Measurements from ENCODE around the gene FBXL17. TPM values are rescaled to one million over a fixed set of nuclear protein-coding genes. Genes with fewer than 3 reads are reported as not detected.

FBXL17 gene
- total RNA-seq, 1 donor from 2014 or later: 26.9 TPM

DNA sequence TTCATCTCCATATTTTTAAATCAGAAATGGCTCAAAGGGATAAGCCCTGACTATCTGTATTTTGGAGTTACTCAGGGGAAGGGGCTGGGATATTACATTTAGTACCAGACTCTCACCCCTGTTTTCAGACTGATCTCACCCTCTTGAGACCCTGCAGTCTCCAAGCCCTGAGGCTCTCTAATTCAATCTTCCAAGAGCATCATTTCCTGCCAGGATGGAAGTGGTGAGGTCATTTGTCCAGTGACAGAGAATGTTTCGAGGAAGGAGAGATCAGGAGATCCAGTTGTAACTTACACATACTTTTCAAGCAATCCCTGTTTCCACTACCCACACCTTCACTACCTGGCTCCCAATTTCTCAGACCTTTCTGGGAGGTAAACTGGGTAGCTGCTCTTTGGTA, 415.7 kb downstream of the FBXL17 start:
- CTCF ChIA-PET: no interaction called here
- no peak for DNase-seq
- POLR2A ChIA-PET: no interaction called here
- Mint-ChIP-seq H3K27ac (no peak overlapping the region), H3K4me3 (no peak overlapping the region), H3K36me3 (ENCODE audit: low read depth) (no peaks in the 10 kb centered on the region), H3K9me3 (no peaks in the 10 kb centered on the region), H3K4me1 (no peaks in the 10 kb centered on the region), H3K27me3 (no peaks in the 10 kb centered on the region)
- ATAC-seq (ENCODE audit: low read depth): no peak
- TF ChIP-seq, protein P1, sequence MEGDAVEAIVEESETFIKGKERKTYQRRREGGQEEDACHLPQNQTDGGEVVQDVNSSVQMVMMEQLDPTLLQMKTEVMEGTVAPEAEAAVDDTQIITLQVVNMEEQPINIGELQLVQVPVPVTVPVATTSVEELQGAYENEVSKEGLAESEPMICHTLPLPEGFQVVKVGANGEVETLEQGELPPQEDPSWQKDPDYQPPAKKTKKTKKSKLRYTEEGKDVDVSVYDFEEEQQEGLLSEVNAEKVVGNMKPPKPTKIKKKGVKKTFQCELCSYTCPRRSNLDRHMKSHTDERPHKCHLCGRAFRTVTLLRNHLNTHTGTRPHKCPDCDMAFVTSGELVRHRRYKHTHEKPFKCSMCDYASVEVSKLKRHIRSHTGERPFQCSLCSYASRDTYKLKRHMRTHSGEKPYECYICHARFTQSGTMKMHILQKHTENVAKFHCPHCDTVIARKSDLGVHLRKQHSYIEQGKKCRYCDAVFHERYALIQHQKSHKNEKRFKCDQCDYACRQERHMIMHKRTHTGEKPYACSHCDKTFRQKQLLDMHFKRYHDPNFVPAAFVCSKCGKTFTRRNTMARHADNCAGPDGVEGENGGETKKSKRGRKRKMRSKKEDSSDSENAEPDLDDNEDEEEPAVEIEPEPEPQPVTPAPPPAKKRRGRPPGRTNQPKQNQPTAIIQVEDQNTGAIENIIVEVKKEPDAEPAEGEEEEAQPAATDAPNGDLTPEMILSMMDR (IDR thresholded peaks at IDR 0.05): no peak
- intact Hi-C loops (cut with micrococcal nuclease): no loop called here

DNA sequence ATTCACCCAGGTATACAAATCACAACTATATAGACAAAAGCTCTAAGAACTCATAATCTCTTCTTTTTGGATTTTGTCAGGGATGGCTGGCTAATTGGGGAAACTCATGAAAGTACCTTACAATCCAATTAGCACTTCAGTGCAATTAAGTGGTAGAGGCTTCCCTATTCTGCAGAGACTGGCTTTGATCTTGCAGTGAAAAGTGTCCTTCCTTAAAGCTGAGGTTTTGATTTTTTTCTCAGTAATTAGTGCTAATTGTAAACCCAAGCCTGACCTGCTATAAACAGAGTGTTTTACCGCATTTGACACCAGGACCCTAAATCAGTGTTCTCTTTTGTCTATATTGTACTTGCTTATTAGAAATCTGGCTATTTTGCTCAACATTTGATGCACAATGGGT, 417.2 kb downstream of the FBXL17 start:
- POLR2A ChIA-PET: no interaction called here
- CTCF ChIA-PET: no interaction called here
- no peak for ATAC-seq (ENCODE audit: low read depth)
- no peaks in the 10 kb centered on the region for H3K36me3 Mint-ChIP-seq (ENCODE audit: low read depth)
- no peak overlapping the region for H3K27ac Mint-ChIP-seq
- TF ChIP-seq, protein P1 (IDR thresholded peaks at IDR 0.05): no peak
- no peak for DNase-seq
- no peaks in the 10 kb centered on the region for H3K4me1 Mint-ChIP-seq
- H3K4me3 Mint-ChIP-seq: no peak overlapping the region
- no peaks in the 10 kb centered on the region for H3K27me3 Mint-ChIP-seq
- intact Hi-C loops (cut with micrococcal nuclease): no loop called here
- no peaks in the 10 kb centered on the region for H3K9me3 Mint-ChIP-seq

DNA sequence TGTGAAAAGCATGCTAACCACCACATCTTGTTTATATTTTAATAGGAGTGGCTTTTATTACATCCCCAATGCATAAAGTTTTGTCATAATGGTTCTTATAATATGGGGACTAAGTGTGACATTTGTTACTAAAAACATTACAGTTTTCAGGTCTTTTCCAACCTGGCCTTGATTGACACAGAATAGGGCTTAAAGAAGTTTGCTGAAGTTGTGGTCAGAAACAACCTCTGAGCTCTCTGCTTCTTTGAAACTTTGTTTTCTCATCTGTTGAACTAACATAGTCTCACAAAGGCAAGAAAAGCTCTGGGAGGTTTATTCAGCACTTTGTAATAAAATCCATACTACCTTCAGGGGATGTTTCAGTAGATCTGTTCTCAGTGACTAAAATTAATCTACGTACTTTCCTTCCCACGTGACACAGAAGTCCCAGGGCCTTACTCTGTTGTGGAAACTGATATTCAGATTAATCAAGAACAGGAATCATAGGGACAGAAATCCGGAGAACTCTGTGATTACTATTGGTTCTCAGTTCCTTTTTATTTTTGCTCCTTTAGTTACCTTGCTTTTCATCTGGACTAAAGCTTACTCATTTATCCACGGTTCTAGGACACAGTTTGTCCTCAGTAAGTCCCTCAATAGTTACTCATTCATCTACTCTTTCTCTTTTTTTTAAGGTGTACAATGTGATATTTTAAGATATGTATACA, 422.2 kb downstream of the FBXL17 start:
- no peaks in the 10 kb centered on the region for H3K4me1 Mint-ChIP-seq
- no peaks in the 10 kb centered on the region for H3K36me3 Mint-ChIP-seq (ENCODE audit: low read depth)
- ChIA-PET CTCF (no interaction called here), POLR2A (no interaction called here)
- H3K27me3 Mint-ChIP-seq: no peaks in the 10 kb centered on the region
- ATAC-seq (ENCODE audit: low read depth): no peak
- H3K9me3 Mint-ChIP-seq: no peaks in the 10 kb centered on the region
- no peak overlapping the region for H3K27ac Mint-ChIP-seq
- no peak overlapping the region for H3K4me3 Mint-ChIP-seq
- DNase-seq: no peak
- TF ChIP-seq, protein P1 (IDR thresholded peaks at IDR 0.05): no peak
- intact Hi-C loops (cut with micrococcal nuclease): no loop called here

DNA sequence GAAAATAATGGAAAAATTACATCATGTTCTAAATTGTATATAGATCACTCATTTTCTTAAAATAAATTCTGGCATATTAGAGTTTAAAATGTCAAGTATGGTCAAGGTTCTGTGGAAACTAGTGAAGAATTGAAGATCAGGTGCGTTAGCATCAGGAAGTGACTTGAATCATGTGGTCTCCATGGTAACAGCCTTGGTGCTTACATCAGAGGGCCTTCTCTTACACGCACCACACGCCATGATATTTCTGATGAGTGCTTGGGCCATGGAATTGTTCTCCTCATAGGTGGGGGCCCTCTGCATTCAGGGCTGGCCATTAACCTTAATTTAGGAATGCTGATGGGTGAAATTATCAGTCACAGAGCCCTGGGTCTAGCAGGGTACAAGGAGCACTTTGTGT, 423.0 kb downstream of the FBXL17 start:
- ChIA-PET POLR2A (no interaction called here), CTCF (no interaction called here)
- TF ChIP-seq, protein P1 (IDR thresholded peaks at IDR 0.05): no peak
- Mint-ChIP-seq H3K4me1 (no peaks in the 10 kb centered on the region), H3K36me3 (ENCODE audit: low read depth) (no peaks in the 10 kb centered on the region), H3K4me3 (no peak overlapping the region), H3K27ac (no peak overlapping the region), H3K9me3 (no peaks in the 10 kb centered on the region), H3K27me3 (no peaks in the 10 kb centered on the region)
- ATAC-seq (ENCODE audit: low read depth) (no peak), DNase-seq (no peak)
- intact Hi-C loops (cut with micrococcal nuclease): no loop called here

DNA sequence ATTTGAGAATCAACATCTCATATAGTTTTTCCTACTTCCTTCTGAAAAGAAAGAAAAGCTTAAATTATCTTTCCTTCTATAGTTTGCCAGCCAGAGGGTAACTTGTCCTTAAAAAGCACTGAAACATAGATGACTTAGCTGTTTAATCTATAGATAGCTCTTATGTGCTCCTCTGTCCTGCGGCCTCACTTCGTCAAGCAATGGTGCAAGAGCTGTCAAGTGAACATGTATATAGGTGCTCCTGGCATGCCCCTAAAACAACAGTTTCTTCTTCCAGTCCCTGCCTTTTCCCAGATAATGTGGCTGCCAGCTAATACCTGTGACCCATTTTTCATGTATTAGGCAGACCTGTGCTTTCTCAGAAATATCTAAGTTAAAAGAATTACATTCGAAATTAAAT, 423.5 kb downstream of the FBXL17 start:
- intact Hi-C loops (cut with micrococcal nuclease): no loop called here
- H3K4me3 Mint-ChIP-seq: no peak overlapping the region
- H3K27me3 Mint-ChIP-seq: no peaks in the 10 kb centered on the region
- H3K36me3 Mint-ChIP-seq (ENCODE audit: low read depth): no peaks in the 10 kb centered on the region
- H3K27ac Mint-ChIP-seq: no peak overlapping the region
- CTCF ChIA-PET: no interaction called here
- POLR2A ChIA-PET: no interaction called here
- H3K4me1 Mint-ChIP-seq: no peaks in the 10 kb centered on the region
- DNase-seq (no peak), ATAC-seq (ENCODE audit: low read depth) (no peak)
- H3K9me3 Mint-ChIP-seq: no peaks in the 10 kb centered on the region
- TF ChIP-seq, protein P1 (IDR thresholded peaks at IDR 0.05): no peak

Data from activated B cell treated with CpG ODN at 0.5 μM for 24 hours (primary cell).